OCI-LY3 (cell line): Measurements from ENCODE around the gene SASH1.

ENCODE experiments used
- CTCF ChIP-seq: fragments of 200-600, 300-600 bp; sonication (generic); IDR thresholded peaks from 2 replicates; pipeline ENCODE4 v1.5.1; 2014; ENCODE audit warnings: antibody characterized with exemption, low read length, low read depth
- EZH2phosphoT487 ChIP-seq: fragments of 200-600 bp; shearing (Covaris generic); IDR thresholded peaks from 2 replicates; pipeline ENCODE4 v1.6.1; 2018; ENCODE audit warnings: antibody characterized with exemption, mixed run types, low read depth

- TF ChIP-seq CTCF (no peak), EZH2phosphoT487 (no peak)
These were observed 241.0 kb downstream of the SASH1 start for GRCh38 chr6:148583631-148584030.
